DND-41 (cell line): ENCODE measurements around the gene MDM2.

Source experiments
- ATAC-seq: fragments of 200-7000 bp; cut with Tn5 transposase; 3 replicates; pipeline ENCODE4 v1.9.1; 2021; ENCODE audit warnings: low read depth; ENCODE audit not compliant: insufficient read depth
- DNase-seq: peaks from one replicate; pipeline ENCODE4 v3.0.0-alpha.2; 2020
- H2AFZ ChIP-seq: 2 replicates; pipeline ENCODE4 v1.6.0; 2012; ENCODE audit warnings: low read depth, low read length
- H3K27ac ChIP-seq: 2 replicates; pipeline ENCODE4 v1.5.1; 2012; ENCODE audit warnings: low read length, inconsistent platforms
- H3K27me3 ChIP-seq: fragments of 200-600 bp; sonication (generic); 2 replicates; pipeline ENCODE4 v1.6.0; 2012; ENCODE audit warnings: low read length, mild to moderate bottlenecking, inconsistent platforms; ENCODE audit not compliant: insufficient read depth, poor library complexity
- H3K36me3 ChIP-seq: 2 replicates; pipeline ENCODE4 v1.5.1; 2012; ENCODE audit warnings: low read length, inconsistent platforms; ENCODE audit not compliant: insufficient read depth
- H3K4me1 ChIP-seq: 2 replicates; pipeline ENCODE4 v1.5.1; 2012; ENCODE audit warnings: mild to moderate bottlenecking, low read length; ENCODE audit not compliant: insufficient read depth
- H3K4me2 ChIP-seq: 2 replicates; pipeline ENCODE4 v1.6.0; 2012; ENCODE audit warnings: mild to moderate bottlenecking, moderate library complexity, low read length, inconsistent platforms; ENCODE audit not compliant: insufficient read depth
- H3K4me3 ChIP-seq, 2 experiments: fragments of 200-600 bp in 1 of 2; shearing (Covaris generic) in 1 of 2; 2 replicates each; pipeline ENCODE4 v1.5.1; 2012 to 2016; ENCODE audit warnings: inconsistent platforms in 2 of 2, low read length in 2 of 2, mild to moderate bottlenecking in 2 of 2, low read depth in 1 of 2, moderate library complexity in 1 of 2
- H3K79me2 ChIP-seq: 2 replicates; pipeline ENCODE4 v1.6.0; 2012; ENCODE audit warnings: low read length, inconsistent platforms; ENCODE audit not compliant: insufficient read depth
- H3K9ac ChIP-seq: 2 replicates; pipeline ENCODE4 v1.6.0; 2012; ENCODE audit warnings: low read depth, mild to moderate bottlenecking, inconsistent platforms, low read length, moderate library complexity
- H3K9me3 ChIP-seq: 2 replicates; pipeline ENCODE4 v1.5.1; 2012; ENCODE audit warnings: low read length, moderate library complexity, mild to moderate bottlenecking, inconsistent platforms; ENCODE audit not compliant: insufficient read depth, severe bottlenecking
- H4K20me1 ChIP-seq: 2 replicates; pipeline ENCODE4 v1.6.0; 2012; ENCODE audit warnings: low read length; ENCODE audit not compliant: insufficient read depth
- EZH2 ChIP-seq: IDR thresholded peaks from 3 replicates; pipeline ENCODE4 v1.6.1; 2012; ENCODE audit warnings: borderline replicate concordance, low read depth, mild to moderate bottlenecking, moderate library complexity, low read length, inconsistent platforms; ENCODE audit not compliant: severe bottlenecking
- TF ChIP-seq, protein P1 (sequence below): IDR thresholded peaks from 2 replicates; pipeline ENCODE4 v1.5.1; 2012; ENCODE audit warnings: borderline replicate concordance, low read length, moderate library complexity, mild to moderate bottlenecking; ENCODE audit not compliant: poor library complexity, severe bottlenecking; ENCODE audit errors: extremely low read depth

Gene MDM2

DNA sequence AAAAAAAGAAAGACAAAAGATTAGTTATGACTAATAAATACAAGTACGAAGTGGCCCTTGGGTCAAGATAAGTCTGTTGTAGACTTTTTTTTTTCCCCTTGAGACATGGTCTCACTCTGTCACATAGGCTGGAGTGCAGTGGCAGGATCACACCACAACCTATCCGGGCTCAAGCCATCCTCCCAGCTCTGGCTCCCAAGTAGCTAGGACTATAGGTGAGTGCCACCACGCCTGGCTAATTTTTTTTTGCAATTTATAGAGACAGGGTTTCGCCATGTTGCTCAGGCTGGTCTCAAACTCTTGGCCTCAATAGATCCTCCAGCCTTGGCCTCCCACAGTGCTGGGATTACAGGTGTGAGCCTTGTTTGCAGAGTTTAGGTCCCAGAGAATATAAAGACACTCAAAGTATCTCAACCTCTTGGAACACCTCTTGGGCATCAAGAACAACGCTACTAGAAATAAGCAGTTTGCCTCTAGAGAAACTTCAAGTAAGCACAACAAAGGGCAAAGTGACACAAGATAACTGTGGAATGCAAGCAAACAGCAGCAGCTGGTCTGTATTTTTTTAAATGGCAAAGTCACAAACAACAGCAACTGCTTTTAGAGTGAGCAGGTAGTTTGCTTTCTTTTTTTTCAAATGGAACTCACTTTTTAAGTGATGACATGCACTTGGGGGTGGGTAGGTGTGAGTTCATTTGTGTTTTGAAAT, 3.9 kb upstream of the MDM2 start:
- Histone ChIP-seq H3K4me1 (peaks cover 14% of the 10 kb centered on the region), H3K9ac (no peak overlapping the region), H3K4me2 (no peak overlapping the region), H3K9me3 (no peaks in the 10 kb centered on the region), H3K27ac (no peak overlapping the region), H3K36me3 (peaks cover 5% of the 10 kb centered on the region; the same call in 1 of the 2 replicates), H4K20me1 (peaks cover 4% of the 10 kb centered on the region; the same call in 1 of the 2 replicates), H3K79me2 (peaks cover 11% of the 10 kb centered on the region), H2AFZ (no peak overlapping the region), H3K27me3 (no peaks in the 10 kb centered on the region), H3K4me3 (no peak overlapping the region)
- no peak for ATAC-seq
- TF ChIP-seq, protein P1, sequence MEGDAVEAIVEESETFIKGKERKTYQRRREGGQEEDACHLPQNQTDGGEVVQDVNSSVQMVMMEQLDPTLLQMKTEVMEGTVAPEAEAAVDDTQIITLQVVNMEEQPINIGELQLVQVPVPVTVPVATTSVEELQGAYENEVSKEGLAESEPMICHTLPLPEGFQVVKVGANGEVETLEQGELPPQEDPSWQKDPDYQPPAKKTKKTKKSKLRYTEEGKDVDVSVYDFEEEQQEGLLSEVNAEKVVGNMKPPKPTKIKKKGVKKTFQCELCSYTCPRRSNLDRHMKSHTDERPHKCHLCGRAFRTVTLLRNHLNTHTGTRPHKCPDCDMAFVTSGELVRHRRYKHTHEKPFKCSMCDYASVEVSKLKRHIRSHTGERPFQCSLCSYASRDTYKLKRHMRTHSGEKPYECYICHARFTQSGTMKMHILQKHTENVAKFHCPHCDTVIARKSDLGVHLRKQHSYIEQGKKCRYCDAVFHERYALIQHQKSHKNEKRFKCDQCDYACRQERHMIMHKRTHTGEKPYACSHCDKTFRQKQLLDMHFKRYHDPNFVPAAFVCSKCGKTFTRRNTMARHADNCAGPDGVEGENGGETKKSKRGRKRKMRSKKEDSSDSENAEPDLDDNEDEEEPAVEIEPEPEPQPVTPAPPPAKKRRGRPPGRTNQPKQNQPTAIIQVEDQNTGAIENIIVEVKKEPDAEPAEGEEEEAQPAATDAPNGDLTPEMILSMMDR: no peak
- TF ChIP-seq EZH2: no peak
- DNase-seq: no peak

DNA sequence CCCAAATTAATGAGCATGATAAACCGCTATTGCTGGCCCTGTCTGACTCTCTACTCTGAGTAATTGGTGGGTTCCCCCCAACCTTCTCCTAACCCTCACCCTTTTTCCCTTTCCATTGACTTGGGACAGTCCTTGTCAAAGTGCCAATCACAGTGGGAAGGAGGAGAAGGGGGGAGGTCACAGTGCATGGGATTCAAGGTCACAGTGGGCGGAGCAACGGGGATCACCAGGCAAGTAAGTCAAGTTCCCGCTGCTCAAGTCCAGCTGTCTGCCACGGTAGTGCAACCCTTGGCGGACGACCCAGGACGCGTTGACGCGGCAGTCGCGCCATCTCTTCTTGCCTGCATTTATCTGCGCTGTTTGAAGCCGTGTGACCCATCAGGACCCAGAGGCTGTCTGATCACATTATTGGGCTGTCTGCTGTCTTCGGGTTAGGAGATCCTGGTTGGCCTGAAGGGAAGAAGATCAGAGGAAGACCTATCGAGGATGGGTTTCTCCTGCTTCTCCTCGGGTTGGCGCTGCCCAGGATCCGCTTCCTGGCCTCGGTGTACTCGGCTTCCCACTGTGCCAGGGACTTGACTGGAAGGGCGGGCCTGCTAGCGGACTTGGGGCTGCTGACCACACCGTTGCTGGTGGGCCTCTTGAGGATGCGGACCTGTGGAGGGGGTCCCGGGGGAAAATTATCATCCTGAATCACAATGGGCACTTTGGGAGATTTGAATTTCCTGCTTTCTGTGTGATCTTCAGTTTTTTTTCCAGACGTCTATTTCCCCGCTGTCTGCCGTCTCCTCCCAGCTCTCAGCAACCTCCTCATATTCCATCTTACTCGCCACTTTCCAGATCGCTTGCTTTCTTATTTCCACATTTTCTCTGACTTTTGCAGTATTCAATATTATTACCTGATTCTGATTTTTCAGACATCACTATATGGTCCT, 3.1 kb upstream of the MDM2 start:
- Histone ChIP-seq H3K27me3 (no peaks in the 10 kb centered on the region), H3K4me2 (no peak overlapping the region), H2AFZ (no peak overlapping the region), H3K4me1 (peaks cover 23% of the 10 kb centered on the region), H3K9me3 (no peaks in the 10 kb centered on the region), H3K79me2 (peaks cover 20% of the 10 kb centered on the region), H3K9ac (no peak overlapping the region), H3K4me3 (no peak overlapping the region), H3K36me3 (peaks cover 13% of the 10 kb centered on the region), H4K20me1 (peaks cover 4% of the 10 kb centered on the region; the same call in 1 of the 2 replicates), H3K27ac (no peak overlapping the region)
- DNase-seq (no peak), ATAC-seq (no peak)
- TF ChIP-seq, protein P1: no peak
- no peak for TF ChIP-seq EZH2

GRCh38 chr12:68805592-68806120, 2.3 kb upstream of the MDM2 start:
- DNase-seq (no peak), ATAC-seq (no peak)
- Histone ChIP-seq H2AFZ (no peak overlapping the region), H3K36me3 (peaks cover 15% of the 10 kb centered on the region), H3K4me3 (no peak overlapping the region), H3K9me3 (no peaks in the 10 kb centered on the region), H3K9ac (no peak overlapping the region), H3K4me2 (no peak overlapping the region), H4K20me1 (peaks cover 4% of the 10 kb centered on the region; the same call in 1 of the 2 replicates), H3K27me3 (no peaks in the 10 kb centered on the region), H3K27ac (no peak overlapping the region), H3K79me2 (peaks cover 26% of the 10 kb centered on the region), H3K4me1 (peaks cover 28% of the 10 kb centered on the region)
- TF ChIP-seq EZH2: no peak
- TF ChIP-seq, protein P1: no peak
